Measurements from ENCODE around the gene HNRNPA2B1. TPM values are rescaled to one million over a fixed set of nuclear protein-coding genes. Genes with fewer than 3 reads are reported as not detected.

Gene HNRNPA2B1
- total RNA-seq = 398 TPM
- long read RNA-seq, full-length matches to known transcripts = 148 of 216 reads
- long read RNA-seq, partial matches to known transcripts = 32 of 216 reads
- long read RNA-seq, other reads (novel, unspliced or antisense) = 36 of 216 reads

- H3K27me3 ChIP-seq (ENCODE audit: low read depth) = no peaks in the 10 kb centered on the region
- H3K4me3 ChIP-seq = peak within 1 kb of the TSS; percentile 90
- H3K36me3 ChIP-seq = peaks cover 30% of the 10 kb centered on the region
- no peaks in the 10 kb centered on the region for H3K9me3 ChIP-seq (replicated peaks)
- H3K27ac ChIP-seq (replicated peaks) = peak within 1 kb of the TSS; percentile 98
- peak; percentile 93 for DNase-seq
- intact Hi-C loops (cut with micrococcal nuclease) = no loop called here
- peak; percentile 19 for TF ChIP-seq CTCF (IDR thresholded peaks at IDR 0.05; ENCODE audit: borderline replicate concordance)
- H3K4me1 ChIP-seq = peaks cover 87% of the 10 kb centered on the region
Observed at GRCh38 chr7:26200444-26201246, at the start of gene HNRNPA2B1. HNRNPA2B1 (minus strand) TSS chr7:26200746; CDS start chr7:26200577, 169 bp downstream.

GRCh38 chr7:26250239-26250638 lies 49.7 kb upstream of the HNRNPA2B1 start:
- Histone ChIP-seq H3K27ac (replicated peaks) (no peak overlapping the region), H3K36me3 (no peaks in the 10 kb centered on the region), H3K27me3 (ENCODE audit: low read depth) (peaks cover 15% of the 10 kb centered on the region), H3K9me3 (replicated peaks) (no peaks in the 10 kb centered on the region), H3K4me3 (no peak overlapping the region), H3K4me1 (no peaks in the 10 kb centered on the region)
- DNase-seq = no peak
- intact Hi-C loops (cut with micrococcal nuclease) = no loop called here
- TF ChIP-seq CTCF (IDR thresholded peaks at IDR 0.05; ENCODE audit: borderline replicate concordance) = no peak

GRCh38 chr7:26245150-26245549 lies 44.6 kb upstream of the HNRNPA2B1 start:
- no peak for TF ChIP-seq CTCF (IDR thresholded peaks at IDR 0.05; ENCODE audit: borderline replicate concordance)
- peaks cover 35% of the 10 kb centered on the region for H3K27me3 ChIP-seq (ENCODE audit: low read depth)
- no peak overlapping the region for H3K4me3 ChIP-seq
- no peak overlapping the region for H3K27ac ChIP-seq (replicated peaks)
- no peaks in the 10 kb centered on the region for H3K4me1 ChIP-seq
- no peak for DNase-seq
- H3K9me3 ChIP-seq (replicated peaks) = no peaks in the 10 kb centered on the region
- H3K36me3 ChIP-seq = no peaks in the 10 kb centered on the region
- intact Hi-C loops (cut with micrococcal nuclease) = no loop called here

GRCh38 chr7:26238032-26238431 lies 37.5 kb upstream of the HNRNPA2B1 start:
- Histone ChIP-seq H3K9me3 (replicated peaks) (no peaks in the 10 kb centered on the region), H3K27ac (replicated peaks) (no peak overlapping the region), H3K4me3 (no peak overlapping the region), H3K36me3 (no peaks in the 10 kb centered on the region), H3K27me3 (ENCODE audit: low read depth) (peaks cover 42% of the 10 kb centered on the region), H3K4me1 (no peaks in the 10 kb centered on the region)
- no peak for DNase-seq
- no peak for TF ChIP-seq CTCF (IDR thresholded peaks at IDR 0.05; ENCODE audit: borderline replicate concordance)
- intact Hi-C loops (cut with micrococcal nuclease) = no loop called here

- Histone ChIP-seq H3K4me3 (no peak overlapping the region), H3K9me3 (replicated peaks) (no peaks in the 10 kb centered on the region), H3K36me3 (no peaks in the 10 kb centered on the region), H3K4me1 (no peaks in the 10 kb centered on the region), H3K27ac (replicated peaks) (no peak overlapping the region), H3K27me3 (ENCODE audit: low read depth) (peaks cover 42% of the 10 kb centered on the region)
- DNase-seq = no peak
- no peak for TF ChIP-seq CTCF (IDR thresholded peaks at IDR 0.05; ENCODE audit: borderline replicate concordance)
- intact Hi-C loops (cut with micrococcal nuclease) = no loop called here
Observed at GRCh38 chr7:26237035-26237807, 36.7 kb upstream of the HNRNPA2B1 start.
